Body of pancreas (tissue), 4 donors: ENCODE data around the gene PRR5L.

Experiments used
- CTCF ChIP-seq, 7 experiments: fragments of 450-650 bp in 4 of 7; fragments of 200-600 bp in 3 of 7; sonication (generic) in 3 of 7; IDR thresholded peaks; one replicate each; pipeline ENCODE4 v1.5.1; 2016 to 2019; ENCODE audit warnings: antibody characterized with exemption in 7 of 7
- POLR2A ChIP-seq, 3 donors: fragments of 450-650 bp; IDR thresholded peaks; one replicate each; pipeline ENCODE4 v1.6.1; 2016; ENCODE audit warnings: antibody characterized with exemption in 3 of 3, mild to moderate bottlenecking in 2 of 3

DNA sequence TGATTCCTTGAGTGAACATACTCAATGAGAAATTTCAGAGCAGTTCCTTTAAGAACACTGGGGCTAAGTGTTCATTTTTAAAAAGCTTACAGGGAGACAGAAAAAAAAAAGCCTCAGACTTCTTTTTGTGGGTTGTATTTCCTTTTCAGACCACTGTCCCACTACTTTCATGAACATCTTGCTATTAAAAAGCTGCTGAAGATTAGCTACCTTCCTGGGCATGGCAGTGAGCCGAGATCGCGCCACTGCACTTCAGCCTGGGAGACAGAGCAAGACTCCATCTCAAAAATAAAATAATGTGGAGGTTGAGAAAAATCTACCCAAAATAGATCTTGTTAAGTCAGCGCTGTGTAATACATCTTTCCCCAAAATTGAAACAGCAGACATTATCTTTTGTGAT, 203.2 kb downstream of the PRR5L start:
- no peak for TF ChIP-seq CTCF (IDR thresholded peaks at IDR 0.05)
- TF ChIP-seq POLR2A (IDR thresholded peaks at IDR 0.05), result no peak
